A549 (cell line): Measurements from ENCODE around the gene BSPRY. TPM values are rescaled to one million over a fixed set of nuclear protein-coding genes. Genes with fewer than 3 reads are reported as not detected.

Experiments
- ATAC-seq, 2 experiments: fragments of 200-7000 bp in 1 of 2; fragments of >200 bp in 1 of 2; cut with Nextera tagmentation in 1 of 2; cut with Tn5 transposase in 1 of 2; 3 replicates each; pipeline versions ENCODE4 v1.8.0 to v1.9.1; 2018 to 2020; ENCODE audit warnings: mild to moderate bottlenecking in 1 of 2, moderate library complexity in 1 of 2
- CTCF ChIA-PET: fragments of 300-600 bp; sonication (Branson Sonifier 250); formaldehyde crosslinking; extraction: SDS; loops from one replicate; lab custom pipeline; 2021; ENCODE audit warnings: antibody characterized with exemption, inconsistent platforms; lab: Yijun Ruan, JAX
- POLR2A ChIA-PET: fragments of 350-600 bp; formaldehyde crosslinking; extraction: SDS; loops from one replicate; lab custom pipeline; 2021; ENCODE audit warnings: antibody characterized with exemption, inconsistent platforms; lab: Yijun Ruan, JAX
- DNase-seq, 2 experiments: peaks; one replicate each; pipeline versions ENCODE4 v3.0.0 to v3.0.0-alpha.2; 2011 to 2016; ENCODE audit warnings: low read depth in 1 of 2, low spot score in 1 of 2
- FAIRE-seq: peaks from 2 replicates; lab custom pipeline; 2011; peaks lifted over from hg19 to GRCh38; lab: Jason Lieb, UNC
- H3K27ac ChIP-seq, 2 experiments: fragments of >200 bp; sonication (Bioruptor Twin); formaldehyde crosslinking; 3 replicates each; pipeline ENCODE4 v1.5.1; 2016 to 2017
- H3K4me1 ChIP-seq: fragments of >200 bp; sonication (Bioruptor Twin); formaldehyde crosslinking; 3 replicates; pipeline ENCODE4 v1.6.1; 2016
- H3K4me2 ChIP-seq: fragments of >200 bp; sonication (Bioruptor Twin); formaldehyde crosslinking; 3 replicates; pipeline ENCODE4 v1.6.1; 2016
- H3K4me3 ChIP-seq: fragments of >200 bp; sonication (Bioruptor Twin); formaldehyde crosslinking; 3 replicates; pipeline ENCODE4 v1.5.1; 2016
- H3K9me3 ChIP-seq: fragments of >200 bp; sonication (Bioruptor Twin); formaldehyde crosslinking; 3 replicates; pipeline ENCODE4 v1.6.1; 2016
- CBX2 ChIP-seq: fragments of 200-600 bp; sonication (generic); IDR thresholded peaks from 2 replicates; pipeline ENCODE4 v1.6.1; 2016; ENCODE audit warnings: low read depth, mild to moderate bottlenecking, borderline replicate concordance
- HOXA7 ChIP-seq: fragments of 250-450 bp; sonication (Bioruptor Pico); IDR thresholded peaks from 2 replicates; pipeline ENCODE4 v1.5.0; 2020; ENCODE audit warnings: mild to moderate bottlenecking, moderate library complexity
- MAFK ChIP-seq: fragments of 450-650 bp; IDR thresholded peaks from 2 replicates; pipeline ENCODE4 v1.6.1; 2014; ENCODE audit not compliant: partially characterized antibody
- MAZ ChIP-seq: fragments of 150-350 bp; IDR thresholded peaks from 2 replicates; pipeline ENCODE4 v1.6.1; 2014; ENCODE audit warnings: antibody characterized with exemption, low read depth, low read length, borderline replicate concordance
- MYC ChIP-seq: IDR thresholded peaks from 2 replicates; pipeline ENCODE4 v1.6.1; 2012; ENCODE audit warnings: mild to moderate bottlenecking, inconsistent platforms, low read length, improper control_type of control experiment, borderline replicate concordance
- WGBS: methylation state at CpG from one replicate; pipeline ENCODE4 v1.1.6; 2017; ENCODE audit errors: missing lambda C conversion rate; 5-methylcytosine and 5-hydroxymethylcytosine counted together
- polyA plus RNA-seq, 4 experiments: library from polyadenylated mRNA; depleted of rRNA in 3 of 4; stranded (reverse); fragments of >200 nt; fragmentation: RNase III in 1 of 4; extraction: RNeasy Plus Mini Kit Qiagen cat#74134 plus additional on column Dnase treatment in 1 of 4; gene quantifications; 2 replicates in 3 of 4; 3 replicates in 1 of 4; pipeline ENCODE4 v1.2.3, GENCODE V29; 2011 to 2017
- TF ChIP-seq, protein P1 (sequence below): fragments of >200 bp; sonication (Bioruptor Twin); formaldehyde crosslinking; IDR thresholded peaks from 3 replicates; pipeline ENCODE4 v1.6.1; 2016

BSPRY gene
- polyA plus RNA-seq, 2 of the 4 experiments (the other 2 are of a cell fraction) = 0.05 to 0.06 TPM

DNA sequence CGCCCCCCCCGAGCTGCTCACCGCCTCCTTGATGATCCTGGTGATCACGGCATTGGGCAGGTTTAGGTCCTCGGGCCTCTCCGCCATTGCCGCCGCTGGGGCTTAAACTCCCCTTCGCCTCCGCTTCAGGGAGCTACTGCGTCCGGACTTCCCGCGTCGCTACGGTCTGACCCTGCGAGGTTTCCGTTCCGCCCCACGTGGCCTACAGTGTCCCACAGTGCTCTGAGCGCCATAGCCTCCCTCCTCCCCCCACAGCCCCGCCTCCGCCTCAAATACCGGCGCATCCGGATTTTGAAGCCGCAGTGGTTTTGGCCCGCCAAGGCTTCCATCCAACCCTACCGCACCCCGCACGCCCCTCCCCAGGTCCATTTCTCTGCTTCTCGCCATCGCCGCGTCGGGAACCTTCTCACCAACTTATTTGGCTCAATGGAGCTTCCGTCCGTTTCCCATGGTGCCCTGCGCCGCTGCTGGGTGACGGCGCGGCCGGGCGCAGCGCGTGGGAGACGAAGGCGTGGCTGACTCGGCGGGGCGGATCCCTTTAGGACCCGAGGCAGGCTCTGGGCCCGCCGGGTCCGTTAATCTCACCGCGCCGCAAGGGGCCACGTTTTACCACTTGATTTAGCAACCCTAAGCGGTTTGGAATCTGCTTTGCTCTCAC is 61.0 kb downstream of the BSPRY start, which contains the start of the genes C9orf43 and POLE3 (continued):
- TF ChIP-seq, protein P1, sequence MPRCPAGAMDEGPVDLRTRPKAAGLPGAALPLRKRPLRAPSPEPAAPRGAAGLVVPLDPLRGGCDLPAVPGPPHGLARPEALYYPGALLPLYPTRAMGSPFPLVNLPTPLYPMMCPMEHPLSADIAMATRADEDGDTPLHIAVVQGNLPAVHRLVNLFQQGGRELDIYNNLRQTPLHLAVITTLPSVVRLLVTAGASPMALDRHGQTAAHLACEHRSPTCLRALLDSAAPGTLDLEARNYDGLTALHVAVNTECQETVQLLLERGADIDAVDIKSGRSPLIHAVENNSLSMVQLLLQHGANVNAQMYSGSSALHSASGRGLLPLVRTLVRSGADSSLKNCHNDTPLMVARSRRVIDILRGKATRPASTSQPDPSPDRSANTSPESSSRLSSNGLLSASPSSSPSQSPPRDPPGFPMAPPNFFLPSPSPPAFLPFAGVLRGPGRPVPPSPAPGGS = peak; percentile 73; the same call in 1 of the 3 replicates
- TF ChIP-seq, all 56 proteins: peak for 16

GRCh38 chr9:113416149-113416721 is 66.9 kb downstream of the BSPRY start:
- DNase-seq (no peak), FAIRE-seq (no peak), ATAC-seq (no peak)
- CTCF ChIA-PET = interaction anchor here (1.5 to 1.9 kb wide), 2 partner anchors 10 to 29 kb away, joined by 5 to 9 read pairs; no protein-coding TSS in a partner anchor
- H3K4me1 ChIP-seq = 0 out of 3 replicates have a peak, but pooled peaks cover 3% of the 10 kb centered on the region
- H3K27ac ChIP-seq = no peak overlapping the region
- no peaks in the 10 kb centered on the region for H3K9me3 ChIP-seq
- WGBS = 64% methylated on average over 3 of the region's 3 CpGs
- TF ChIP-seq MAZ (no peak), CBX2 (no peak), MAFK (no peak), HOXA7 (CRISPR knock-in tag) (no peak)
- POLR2A ChIA-PET = no interaction called here
- H3K4me3 ChIP-seq = no peak overlapping the region
- no peak overlapping the region for H3K4me2 ChIP-seq

GRCh38 chr9:113417370-113417769 is 68.0 kb downstream of the BSPRY start:
- 56% methylated on average over 4 of the region's 4 CpGs for WGBS
- H3K27ac ChIP-seq = no peak overlapping the region
- H3K9me3 ChIP-seq = no peaks in the 10 kb centered on the region
- no peak for TF ChIP-seq MYC
- ChIA-PET CTCF (interaction anchor here (1.5 to 1.9 kb wide), 2 partner anchors 9 to 28 kb away, joined by 5 to 9 read pairs; no protein-coding TSS in a partner anchor), POLR2A (no interaction called here)
- DNase-seq = no peak
- no peak for FAIRE-seq
- no peak for ATAC-seq
- H3K4me3 ChIP-seq = no peak overlapping the region
- H3K4me1 ChIP-seq = no peaks in the 10 kb centered on the region
- H3K4me2 ChIP-seq = no peak overlapping the region

Other genes with a start within 250 kb of the BSPRY start
- gene SLC31A2, start 198.5 kb upstream of the BSPRY start, polyA plus RNA-seq (2011; rRNA removed) = 5.8 and 7.5 TPM in 2 replicates
- gene SLC31A2, start 198.5 kb upstream of the BSPRY start, polyA plus RNA-seq (2017; fragmentation: RNase III; extraction: RNeasy Plus Mini Kit Qiagen cat#74134 plus additional on column Dnase treatment) = 5.0 to 5.9 TPM (median 5.4 TPM) in 3 replicates
- gene FKBP15, start 128.3 kb upstream of the BSPRY start, polyA plus RNA-seq (2011; rRNA removed) = 26.0 and 26.8 TPM in 2 replicates
- 14.0 to 14.2 TPM (median 14.1 TPM) in 3 replicates for gene FKBP15, start 128.3 kb upstream of the BSPRY start, polyA plus RNA-seq (2017; fragmentation: RNase III; extraction: RNeasy Plus Mini Kit Qiagen cat#74134 plus additional on column Dnase treatment)
- 27.9 and 28.0 TPM in 2 replicates for gene SLC31A1, start 128.0 kb upstream of the BSPRY start, polyA plus RNA-seq (2011; rRNA removed)
- 21.6 to 24.2 TPM (median 22.7 TPM) in 3 replicates for gene SLC31A1, start 128.0 kb upstream of the BSPRY start, polyA plus RNA-seq (2017; fragmentation: RNase III; extraction: RNeasy Plus Mini Kit Qiagen cat#74134 plus additional on column Dnase treatment)
- 60.4 and 80.7 TPM in 2 replicates for gene CDC26, start 74.0 kb upstream of the BSPRY start, polyA plus RNA-seq (2011; rRNA removed)
- gene CDC26, start 74.0 kb upstream of the BSPRY start, polyA plus RNA-seq (2017; fragmentation: RNase III; extraction: RNeasy Plus Mini Kit Qiagen cat#74134 plus additional on column Dnase treatment) = 68.2 to 69.0 TPM (median 68.9 TPM) in 3 replicates
- gene PRPF4, start 73.9 kb upstream of the BSPRY start, polyA plus RNA-seq (2011; rRNA removed) = 61.5 and 62.1 TPM in 2 replicates
- 52.2 to 58.1 TPM (median 53.4 TPM) in 3 replicates for gene PRPF4, start 73.9 kb upstream of the BSPRY start, polyA plus RNA-seq (2017; fragmentation: RNase III; extraction: RNeasy Plus Mini Kit Qiagen cat#74134 plus additional on column Dnase treatment)
- 0.13 and 0.15 TPM in 2 replicates for gene RNF183, start 46.2 kb upstream of the BSPRY start, polyA plus RNA-seq (2011; rRNA removed)
- gene RNF183, start 46.2 kb upstream of the BSPRY start, polyA plus RNA-seq (2017; fragmentation: RNase III; extraction: RNeasy Plus Mini Kit Qiagen cat#74134 plus additional on column Dnase treatment) = not detected in 3 replicates
- 2.9 and 3.7 TPM in 2 replicates for gene WDR31, start 9.3 kb upstream of the BSPRY start, polyA plus RNA-seq (2011; rRNA removed)
- gene WDR31, start 9.3 kb upstream of the BSPRY start, polyA plus RNA-seq (2017; fragmentation: RNase III; extraction: RNeasy Plus Mini Kit Qiagen cat#74134 plus additional on column Dnase treatment) = 1.9 to 2.1 TPM (median 1.9 TPM) in 3 replicates
- gene HDHD3, start 27.4 kb downstream of the BSPRY start, polyA plus RNA-seq (2011; rRNA removed) = 17.5 and 22.2 TPM in 2 replicates
- 17.0 to 22.6 TPM (median 21.0 TPM) in 3 replicates for gene HDHD3, start 27.4 kb downstream of the BSPRY start, polyA plus RNA-seq (2017; fragmentation: RNase III; extraction: RNeasy Plus Mini Kit Qiagen cat#74134 plus additional on column Dnase treatment)
- 5.7 and 9.5 TPM in 2 replicates for gene ALAD, start 51.7 kb downstream of the BSPRY start, polyA plus RNA-seq (2011; rRNA removed)
- gene ALAD, start 51.7 kb downstream of the BSPRY start, polyA plus RNA-seq (2017; fragmentation: RNase III; extraction: RNeasy Plus Mini Kit Qiagen cat#74134 plus additional on column Dnase treatment) = 15.6 to 19.6 TPM (median 18.5 TPM) in 3 replicates
- gene POLE3, start 61.1 kb downstream of the BSPRY start, polyA plus RNA-seq (2011; rRNA removed) = 129 and 143 TPM in 2 replicates
- gene POLE3, start 61.1 kb downstream of the BSPRY start, polyA plus RNA-seq (2017; fragmentation: RNase III; extraction: RNeasy Plus Mini Kit Qiagen cat#74134 plus additional on column Dnase treatment) = 92.2 to 99.8 TPM (median 95.9 TPM) in 3 replicates
- gene C9orf43, start 61.2 kb downstream of the BSPRY start, polyA plus RNA-seq (2011; rRNA removed) = 0.89 and 1.0 TPM in 2 replicates
- 0.50 to 1.1 TPM (median 0.85 TPM) in 3 replicates for gene C9orf43, start 61.2 kb downstream of the BSPRY start, polyA plus RNA-seq (2017; fragmentation: RNase III; extraction: RNeasy Plus Mini Kit Qiagen cat#74134 plus additional on column Dnase treatment)
- gene RGS3, start 114.2 kb downstream of the BSPRY start, polyA plus RNA-seq (2011; rRNA removed) = 19.6 and 21.5 TPM in 2 replicates
- gene RGS3, start 114.2 kb downstream of the BSPRY start, polyA plus RNA-seq (2017; fragmentation: RNase III; extraction: RNeasy Plus Mini Kit Qiagen cat#74134 plus additional on column Dnase treatment) = 17.1 to 22.9 TPM (median 20.8 TPM) in 3 replicates